HG03342 (cell line): ENCODE measurements around the gene PIGT.

Experiments used
- ATAC-seq: cut with Tn5 transposase; IDR thresholded peaks from one replicate; pipeline ENCODE4 v1.9.1; 2021; ENCODE audit warnings: mild to moderate bottlenecking, moderate library complexity; ENCODE audit not compliant: unreplicated experiment

The PIGT gene

DNA sequence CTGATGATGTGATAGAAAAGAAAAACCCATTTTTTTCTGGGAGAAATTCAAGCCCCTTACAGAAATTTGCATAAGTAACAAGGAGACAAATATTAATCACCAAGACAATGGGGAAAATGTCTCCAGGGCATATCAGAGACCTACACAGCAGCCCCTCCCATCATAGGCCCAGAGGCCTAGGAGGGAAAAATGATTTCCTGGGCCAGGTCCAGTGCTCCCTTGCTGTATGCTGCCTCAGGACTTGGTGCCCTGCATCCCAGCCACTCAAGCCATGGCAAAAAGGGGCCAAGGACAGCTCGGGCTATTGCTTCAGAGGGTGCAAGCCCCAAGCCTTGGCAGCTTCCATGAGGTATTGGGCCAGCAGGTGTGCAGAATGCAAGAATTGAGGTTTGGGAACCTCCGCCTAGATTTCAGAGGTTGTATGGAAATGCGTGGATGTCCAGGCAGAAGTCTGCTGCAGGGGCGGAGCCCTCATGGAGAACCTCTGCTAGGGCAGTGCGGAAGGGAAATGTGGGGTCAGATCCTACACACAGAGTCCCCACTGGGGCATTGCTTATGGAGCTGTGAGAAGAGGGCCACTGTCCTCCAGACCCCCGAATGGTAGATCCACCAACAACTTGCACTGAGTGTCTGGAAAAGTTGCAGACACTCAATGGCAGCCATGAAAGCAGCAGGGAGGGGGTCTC, 15.5 kb upstream of the PIGT start:
- no peak for ATAC-seq

DNA sequence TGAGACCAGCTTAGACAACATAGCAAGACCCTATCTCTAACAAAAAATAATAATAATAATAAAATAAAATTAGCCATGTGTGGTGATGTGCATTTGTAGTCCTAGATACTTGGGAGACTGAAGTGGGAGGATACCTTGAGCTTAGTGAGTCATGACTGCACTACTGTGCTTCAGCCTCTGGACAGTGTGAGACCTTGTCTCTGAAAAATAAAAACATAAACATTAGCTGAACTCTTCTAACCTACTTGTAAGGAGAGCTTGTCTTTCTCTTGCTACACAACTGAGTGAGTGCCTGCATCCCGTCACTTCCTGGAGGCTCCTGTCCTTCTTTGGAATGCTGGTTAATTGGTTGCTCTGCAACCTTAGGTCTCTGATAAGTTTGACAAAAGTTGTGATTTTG, 13.0 kb upstream of the PIGT start:
- no peak for ATAC-seq

DNA sequence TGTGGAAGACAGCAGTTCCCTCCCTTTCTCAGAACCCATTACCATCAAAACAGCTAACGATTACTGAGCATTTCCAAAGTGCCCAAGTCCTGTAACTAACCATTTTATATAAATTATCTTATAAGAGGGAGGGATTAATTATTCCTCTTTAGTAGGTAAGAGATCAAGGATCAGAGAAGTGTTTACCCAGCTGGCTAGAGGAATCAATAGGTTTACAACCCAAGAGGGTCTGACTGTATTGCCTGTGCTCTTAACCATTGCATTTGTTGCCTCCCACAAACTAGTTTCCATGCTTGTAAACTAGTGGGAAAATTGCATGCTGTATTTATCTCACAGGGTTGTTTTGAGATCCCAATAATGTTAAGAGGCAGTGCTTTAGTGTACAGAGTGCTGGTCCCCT, 11.5 kb upstream of the PIGT start:
- no peak for ATAC-seq

DNA sequence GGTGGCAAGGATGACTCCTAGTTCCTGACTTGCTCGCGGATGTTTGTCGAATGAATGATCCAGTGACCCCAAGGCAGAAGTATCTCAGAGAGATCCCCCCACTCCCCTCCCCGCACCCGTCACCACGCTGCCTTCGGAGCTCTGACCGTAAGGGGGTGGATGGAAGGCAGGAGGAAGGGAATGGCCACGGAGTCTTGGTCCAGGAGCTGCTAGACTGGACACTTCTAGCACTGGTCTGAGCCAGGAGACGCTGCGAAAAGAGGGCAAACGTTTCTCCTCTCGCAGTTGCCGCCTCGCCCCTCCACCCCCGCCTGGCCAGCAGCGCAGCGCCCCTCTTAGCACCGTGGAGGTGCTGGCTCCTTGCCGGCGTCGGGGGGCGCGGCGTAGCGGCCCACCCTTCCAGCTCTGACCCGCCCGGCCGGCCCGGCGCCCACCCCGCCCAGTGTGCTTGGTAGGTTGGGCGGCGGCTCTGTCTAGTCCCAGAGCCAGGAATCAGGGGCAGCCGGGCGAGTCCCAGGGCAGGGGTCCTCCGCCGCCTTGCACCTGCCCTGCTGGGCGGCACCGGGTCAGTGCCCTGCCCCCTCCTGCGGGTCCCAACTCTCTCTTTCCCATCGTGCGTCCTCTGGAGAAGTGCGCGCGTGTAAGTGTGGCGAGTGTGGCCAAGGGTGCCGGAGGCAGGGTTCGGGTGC, 10.2 kb upstream of the PIGT start:
- no peak for ATAC-seq

DNA sequence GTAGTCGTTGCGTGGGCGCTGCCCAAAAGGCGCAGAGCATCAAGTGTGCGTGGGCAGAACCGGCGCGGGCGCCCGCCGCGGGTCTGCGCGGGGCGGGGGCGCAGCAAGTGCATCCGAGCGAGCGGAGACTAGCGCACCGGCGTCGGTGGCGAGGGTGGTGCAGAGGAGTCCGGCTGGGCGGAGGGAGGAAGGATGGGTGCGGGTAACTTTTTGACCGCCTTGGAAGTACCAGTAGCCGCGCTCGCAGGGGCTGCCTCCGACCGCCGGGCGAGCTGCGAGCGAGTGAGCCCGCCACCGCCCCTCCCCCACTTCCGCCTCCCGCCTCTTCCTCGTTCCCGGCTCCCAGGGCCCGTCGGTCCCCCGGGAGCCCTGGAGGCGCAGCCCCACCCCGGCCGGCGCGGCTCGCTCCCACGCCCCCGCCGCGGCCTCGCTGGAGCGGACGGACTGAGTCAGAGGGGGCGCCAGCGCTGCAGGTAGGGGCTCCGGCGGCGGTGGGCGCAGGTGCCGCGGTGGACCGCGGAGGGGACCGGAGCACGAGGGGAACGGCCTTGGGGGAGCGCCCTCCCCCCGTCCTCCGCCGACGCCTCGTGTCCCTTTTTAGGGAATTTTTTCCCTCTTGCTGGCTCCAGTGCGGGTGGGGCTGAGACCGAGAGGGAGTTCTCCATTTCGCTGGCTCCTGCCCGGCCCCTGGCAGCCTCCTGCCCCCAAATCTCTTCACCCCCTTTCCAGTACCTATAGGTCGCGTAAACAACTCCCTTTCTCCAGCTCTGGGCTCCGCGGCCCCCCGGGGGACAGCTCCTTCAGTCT, 9.5 kb upstream of the PIGT start:
- no peak for ATAC-seq

DNA sequence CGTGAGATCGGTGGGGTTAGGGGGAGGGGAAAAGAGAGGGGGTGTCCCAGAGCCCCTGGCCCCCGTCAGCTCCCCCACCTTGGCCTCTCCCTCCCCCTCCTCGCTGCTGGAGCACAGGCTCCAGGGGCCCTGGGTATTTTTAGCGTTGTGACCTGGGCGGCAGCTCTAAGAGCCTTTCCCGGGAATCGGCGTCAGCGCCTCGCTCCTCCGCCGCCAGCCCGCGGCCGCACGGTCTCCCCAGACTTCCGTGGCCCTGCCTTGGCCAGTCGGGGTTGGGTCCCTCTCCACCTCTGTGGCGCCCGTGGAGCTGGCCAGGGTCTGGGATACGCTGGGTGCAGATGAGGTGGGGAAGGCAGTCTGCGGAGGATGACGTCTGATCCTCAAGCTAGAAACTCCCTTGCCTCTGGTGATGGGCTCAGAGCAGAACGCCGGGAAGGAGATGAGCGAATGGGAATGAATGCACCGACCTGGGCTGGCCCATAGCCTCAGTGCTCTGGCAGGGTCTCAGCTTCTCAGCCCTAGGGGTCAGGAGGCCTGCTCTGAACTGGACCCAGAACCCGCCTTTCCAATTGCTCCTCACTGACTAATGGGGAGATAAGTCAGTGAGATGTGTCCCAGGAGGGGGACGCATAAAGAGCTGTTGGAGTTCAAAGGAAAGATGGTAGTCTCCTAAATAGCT, 8.7 kb upstream of the PIGT start:
- ATAC-seq, result no peak

DNA sequence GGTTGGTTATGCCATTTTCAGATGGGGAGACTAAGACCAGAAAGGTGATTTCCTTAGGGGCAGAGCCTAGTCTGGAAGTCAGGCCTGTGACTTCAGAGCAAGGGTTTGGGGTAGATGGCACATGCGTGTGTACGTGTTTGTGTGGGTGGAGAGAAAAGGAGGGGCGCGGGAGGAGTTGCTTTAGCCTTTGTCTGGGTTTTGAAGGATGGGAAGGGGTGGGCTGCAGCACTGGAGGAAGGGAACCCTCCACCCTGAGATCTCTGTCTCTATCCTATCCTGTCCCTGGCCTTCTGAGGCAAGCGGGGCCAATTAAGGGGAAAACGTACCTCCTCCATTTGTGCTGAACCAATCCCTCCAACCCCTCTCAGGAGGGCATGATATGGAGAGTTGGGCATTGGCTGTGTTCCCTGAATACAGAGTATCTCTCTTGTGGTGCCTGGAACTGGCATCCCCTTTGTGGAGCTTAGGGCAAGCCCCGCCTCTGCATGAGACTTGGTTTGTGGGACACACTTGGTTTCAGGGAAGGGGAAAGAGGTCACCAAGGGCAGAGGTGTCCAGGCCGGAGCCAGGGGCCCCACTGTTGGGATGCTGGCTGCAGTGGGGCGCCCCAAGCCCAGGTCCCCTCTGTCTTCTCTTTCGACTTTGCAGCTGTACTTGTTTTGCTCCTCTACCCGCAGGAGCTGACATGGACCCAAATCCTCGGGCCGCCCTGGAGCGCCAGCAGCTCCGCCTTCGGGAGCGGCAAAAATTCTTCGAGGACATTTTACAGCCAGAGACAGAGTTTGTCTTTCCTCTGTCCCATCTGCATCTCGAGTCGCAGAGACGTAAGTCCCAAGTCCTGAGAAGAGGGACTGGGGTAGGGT, 7.9 kb upstream of the PIGT start, which contains the start of gene DBNDD2:
DBNDD2 (plus strand) TSS at position 507 of the 863 bp plus-strand sequence; CDS start at position 686, 179 bp downstream.
- ATAC-seq, result no peak

DNA sequence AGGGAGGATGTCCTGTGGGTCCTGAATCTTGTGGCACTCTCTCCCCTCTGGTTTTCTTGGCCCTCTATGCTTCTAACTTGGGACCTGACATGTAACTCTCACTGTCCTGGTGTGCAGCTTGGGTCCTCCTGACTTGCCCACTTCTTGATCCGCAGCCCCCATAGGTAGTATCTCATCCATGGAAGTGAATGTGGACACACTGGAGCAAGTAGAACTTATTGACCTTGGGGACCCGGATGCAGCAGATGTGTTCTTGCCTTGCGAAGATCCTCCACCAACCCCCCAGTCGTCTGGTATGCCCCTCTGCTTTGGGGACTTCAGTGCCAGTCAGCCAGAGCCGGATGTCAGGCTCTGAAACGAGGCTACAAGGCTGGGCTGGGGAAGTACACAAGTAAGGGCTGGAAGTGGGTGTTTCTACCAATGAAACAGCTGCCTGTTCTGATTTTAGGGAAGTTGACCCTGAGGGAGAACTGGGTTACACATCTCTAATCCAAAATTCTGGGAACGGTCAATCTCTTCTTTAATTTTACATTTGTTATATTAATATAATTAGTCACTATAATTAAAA, 7.2 kb upstream of the PIGT start:
- no peak for ATAC-seq

DNA sequence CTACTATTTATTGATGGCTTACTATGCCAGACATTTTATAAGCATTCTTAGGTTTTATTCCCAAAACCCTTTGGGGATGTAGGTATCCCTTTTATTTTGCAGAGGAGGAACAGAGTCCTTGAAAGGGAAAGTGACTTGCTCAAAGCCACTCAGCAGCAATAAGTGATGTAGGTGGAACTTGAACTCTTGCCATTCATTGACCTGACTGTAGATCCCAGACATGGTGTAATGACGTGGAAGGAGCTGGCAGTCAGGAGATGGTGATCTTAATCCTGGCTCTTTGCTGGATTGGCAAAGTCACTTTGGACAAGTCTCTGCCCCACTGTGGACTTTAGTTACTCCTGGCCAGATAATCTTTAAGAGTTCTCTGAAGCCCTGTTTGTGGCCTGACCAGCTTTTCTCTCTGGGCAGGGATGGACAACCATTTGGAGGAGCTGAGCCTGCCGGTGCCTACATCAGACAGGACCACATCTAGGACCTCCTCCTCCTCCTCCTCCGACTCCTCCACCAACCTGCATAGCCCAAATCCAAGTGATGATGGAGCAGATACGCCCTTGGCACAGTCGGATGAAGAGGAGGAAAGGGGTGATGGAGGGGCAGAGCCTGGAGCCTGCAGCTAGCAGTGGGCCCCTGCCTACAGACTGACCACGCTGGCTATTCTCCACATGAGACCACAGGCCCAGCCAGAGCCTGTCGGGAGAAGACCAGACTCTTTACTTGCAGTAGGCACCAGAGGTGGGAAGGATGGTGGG, 6.2 kb upstream of the PIGT start:
- no peak for ATAC-seq

DNA sequence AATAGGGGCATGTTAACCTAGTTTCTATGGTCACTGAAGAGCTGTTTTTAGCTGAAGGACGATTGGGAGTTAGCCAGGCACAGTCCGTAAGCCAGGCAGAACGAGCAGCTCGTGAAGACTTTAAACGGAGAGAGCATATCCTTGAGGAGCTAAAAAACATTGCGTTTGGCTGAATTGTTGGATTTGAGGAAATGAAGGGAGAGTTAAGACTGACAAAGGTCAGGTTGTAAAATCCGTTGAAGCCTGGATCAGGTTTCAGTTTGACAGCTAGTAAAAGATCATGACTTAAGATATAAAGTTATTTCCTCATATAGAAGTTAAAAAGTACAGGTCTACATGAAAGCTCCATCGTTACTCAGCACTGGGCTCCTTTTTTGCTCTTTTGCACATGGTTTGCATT, 5.1 kb upstream of the PIGT start:
- ATAC-seq, result no peak

DNA sequence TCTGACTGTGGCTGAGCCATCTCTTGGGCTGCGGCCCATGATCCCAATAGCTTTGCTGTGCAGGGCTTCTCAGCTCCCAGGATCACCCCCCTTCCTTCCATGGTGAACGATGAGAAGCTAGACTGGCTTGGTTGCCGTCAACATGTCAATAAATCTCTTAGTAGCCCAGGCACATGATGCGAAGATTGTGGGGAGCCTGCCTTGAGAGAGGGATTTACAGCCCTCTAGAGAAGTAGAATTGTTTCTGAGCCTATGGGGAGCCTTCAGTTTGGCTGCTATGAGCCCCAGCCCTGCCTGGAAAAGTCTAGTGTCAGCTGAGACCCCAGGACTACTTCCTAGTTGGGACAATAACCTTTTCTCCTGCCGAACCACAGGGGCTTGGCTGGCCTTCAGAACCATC, 3.3 kb upstream of the PIGT start:
- ATAC-seq, result no peak

DNA sequence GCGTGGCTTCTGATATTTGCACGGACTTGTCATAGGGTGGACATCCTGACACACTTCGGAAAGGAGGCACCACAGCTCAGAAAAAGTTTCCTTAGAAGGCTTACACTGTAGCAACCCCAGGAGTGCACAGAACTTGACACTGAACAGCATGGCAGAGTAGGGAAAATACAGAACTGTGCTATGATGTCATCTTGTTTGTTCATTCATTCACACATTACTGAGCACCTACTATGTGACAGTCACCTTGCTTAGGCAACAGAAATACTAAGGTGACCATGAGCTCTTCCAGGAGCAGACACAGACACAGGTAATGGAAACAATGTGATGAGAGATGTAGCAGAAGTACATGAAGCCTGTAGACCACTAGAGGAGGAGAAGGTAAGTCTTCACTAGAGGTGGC, 2.5 kb upstream of the PIGT start:
- no peak for ATAC-seq

DNA sequence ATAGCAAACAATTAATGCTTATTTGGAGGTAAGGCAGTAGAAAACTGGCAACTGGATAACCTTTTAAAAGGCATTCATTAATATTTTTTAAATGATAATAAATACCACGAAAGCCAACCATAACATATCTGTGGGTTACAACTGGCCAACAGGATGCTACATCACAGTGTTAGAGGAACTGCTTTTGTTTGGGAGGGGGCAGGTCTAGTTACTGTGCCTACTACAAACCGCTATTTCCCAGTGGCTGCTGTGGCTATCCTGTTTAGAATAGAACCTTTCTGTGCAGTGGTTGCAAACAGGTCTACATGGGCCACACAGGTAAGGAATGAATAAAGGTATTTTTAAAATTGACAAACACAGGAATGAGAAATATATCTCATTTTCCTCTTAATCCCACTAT, 976 bp downstream of the PIGT start:
- no peak for ATAC-seq

DNA sequence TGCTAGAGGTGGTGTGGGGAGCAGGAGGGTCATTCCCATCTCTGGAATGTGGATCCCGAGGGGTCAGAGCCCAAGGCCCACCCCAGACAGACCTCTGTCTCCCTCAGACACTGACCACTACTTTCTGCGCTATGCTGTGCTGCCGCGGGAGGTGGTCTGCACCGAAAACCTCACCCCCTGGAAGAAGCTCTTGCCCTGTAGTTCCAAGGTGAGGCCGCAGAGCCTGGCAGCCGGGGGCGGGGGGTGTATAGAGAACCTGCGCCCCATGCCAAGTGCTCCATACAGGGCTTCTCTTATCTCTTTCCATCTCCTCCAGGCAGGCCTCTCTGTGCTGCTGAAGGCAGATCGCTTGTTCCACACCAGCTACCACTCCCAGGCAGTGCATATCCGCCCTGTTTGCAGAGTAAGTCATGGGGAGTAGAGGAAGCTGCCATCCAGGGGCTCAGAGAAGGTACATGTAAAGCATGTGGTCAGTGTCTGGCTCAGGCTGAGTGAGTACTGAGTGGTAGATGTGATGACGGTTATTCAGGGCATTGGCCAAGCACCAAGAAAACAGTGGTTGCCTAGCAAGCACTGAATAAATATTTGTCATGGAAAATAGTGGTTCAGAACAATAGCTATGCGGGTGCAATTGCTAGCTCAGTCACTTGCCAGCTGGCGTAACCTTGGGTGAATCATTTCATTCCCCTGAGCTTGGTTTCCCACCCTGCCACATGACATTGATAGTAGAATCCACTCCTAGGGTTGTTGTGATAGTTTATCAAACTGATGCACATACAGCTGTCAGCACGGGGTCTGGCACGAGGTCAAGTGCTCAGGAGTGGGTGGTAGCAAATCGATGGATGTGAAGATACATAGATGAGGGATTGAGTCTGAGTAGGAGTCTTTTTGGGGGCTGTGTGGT, 3.5 kb downstream of the PIGT start:
- ATAC-seq, result peak; percentile 67

DNA sequence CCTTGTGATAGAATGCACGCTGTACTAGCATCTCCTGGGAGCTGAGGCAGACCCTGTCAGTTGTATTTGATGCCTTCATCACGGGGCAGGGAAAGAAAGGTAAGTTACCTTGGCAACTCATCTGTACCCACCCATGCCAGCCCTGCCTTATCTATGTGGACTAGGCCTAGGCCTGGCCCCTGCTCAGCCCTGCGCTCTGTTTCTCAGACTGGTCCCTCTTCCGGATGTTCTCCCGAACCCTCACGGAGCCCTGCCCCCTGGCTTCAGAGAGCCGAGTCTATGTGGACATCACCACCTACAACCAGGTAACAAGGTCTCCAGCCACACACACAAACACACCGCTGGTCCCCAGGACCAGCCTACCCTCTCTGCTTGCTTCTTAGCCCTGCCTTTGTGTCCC, 4.2 kb downstream of the PIGT start:
- ATAC-seq, result no peak

DNA sequence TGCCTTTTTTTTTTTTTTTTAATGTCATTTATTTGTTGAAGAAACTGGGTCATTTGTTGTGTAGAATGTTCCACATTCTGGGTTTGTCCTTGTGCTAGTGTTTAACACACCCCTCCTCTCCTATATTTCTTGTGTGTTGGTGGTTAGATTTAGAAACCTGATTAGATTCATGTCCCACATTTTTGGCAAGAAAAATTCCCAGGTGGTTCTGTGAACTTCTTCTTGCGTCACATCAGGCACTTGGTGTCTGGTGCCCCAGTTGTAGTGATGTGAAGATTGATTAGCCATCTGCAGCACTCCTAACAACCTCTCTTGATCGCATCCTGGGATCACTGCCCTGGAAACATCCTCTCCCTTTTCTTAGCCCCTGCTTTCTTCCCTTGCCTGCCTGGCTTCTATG, 7.8 kb downstream of the PIGT start:
- no peak for ATAC-seq

DNA sequence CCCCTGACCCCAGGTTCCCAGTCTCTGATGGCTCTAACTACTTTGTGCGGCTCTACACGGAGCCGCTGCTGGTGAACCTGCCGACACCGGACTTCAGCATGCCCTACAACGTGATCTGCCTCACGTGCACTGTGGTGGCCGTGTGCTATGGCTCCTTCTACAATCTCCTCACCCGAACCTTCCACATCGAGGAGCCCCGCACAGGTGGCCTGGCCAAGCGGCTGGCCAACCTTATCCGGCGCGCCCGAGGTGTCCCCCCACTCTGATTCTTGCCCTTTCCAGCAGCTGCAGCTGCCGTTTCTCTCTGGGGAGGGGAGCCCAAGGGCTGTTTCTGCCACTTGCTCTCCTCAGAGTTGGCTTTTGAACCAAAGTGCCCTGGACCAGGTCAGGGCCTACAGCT, 9.6 kb downstream of the PIGT start:
- no peak for ATAC-seq

DNA sequence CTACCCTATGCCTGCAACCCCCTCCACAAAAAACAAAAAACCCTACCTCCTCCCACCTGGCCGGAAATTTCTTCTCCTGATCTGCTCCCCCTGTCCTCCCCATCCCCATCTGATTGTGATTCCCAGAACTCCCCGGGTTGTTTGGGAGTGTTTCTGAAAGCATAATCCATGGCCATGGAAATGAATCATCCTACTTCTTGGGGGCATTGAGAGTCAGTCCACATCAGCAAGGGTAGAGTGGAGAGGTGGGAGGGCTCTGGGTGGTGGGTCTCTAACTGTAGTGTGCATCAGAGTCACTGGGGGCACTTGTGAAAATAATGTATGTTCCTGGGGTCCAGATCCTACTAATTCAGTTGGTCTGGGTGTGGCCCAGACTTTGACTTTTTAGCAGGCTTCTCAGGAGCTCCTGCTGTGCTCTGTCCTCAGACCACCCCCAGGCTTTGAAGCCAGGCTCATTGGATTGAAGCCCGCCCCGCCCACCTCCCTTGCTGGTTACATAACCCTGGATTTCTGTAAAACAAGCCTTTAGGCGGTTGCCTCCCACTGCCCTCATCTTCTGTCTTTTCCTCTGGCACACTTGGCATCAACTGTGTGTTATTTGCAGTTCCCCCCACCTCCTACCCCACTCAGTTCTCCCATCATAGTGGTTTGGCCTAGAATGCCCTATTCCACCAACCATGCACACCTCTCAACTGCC, 10.5 kb downstream of the PIGT start:
- no peak for ATAC-seq
